NOMO-1 treated with dmso at 0.1 percent for 144 hours (cell line): ENCODE data around the gene CCL17.
"Not testable (repeated sequence)": the region's sequence is repeated elsewhere in the genome, so short reads cannot be mapped to it uniquely, and the experiment has no call there.

Source experiments
- DNase-seq: peaks from one replicate; lab custom pipeline; 2025; ENCODE audit not compliant: unreplicated experiment; lab: John Stamatoyannopoulos, UW

Gene CCL17

DNA sequence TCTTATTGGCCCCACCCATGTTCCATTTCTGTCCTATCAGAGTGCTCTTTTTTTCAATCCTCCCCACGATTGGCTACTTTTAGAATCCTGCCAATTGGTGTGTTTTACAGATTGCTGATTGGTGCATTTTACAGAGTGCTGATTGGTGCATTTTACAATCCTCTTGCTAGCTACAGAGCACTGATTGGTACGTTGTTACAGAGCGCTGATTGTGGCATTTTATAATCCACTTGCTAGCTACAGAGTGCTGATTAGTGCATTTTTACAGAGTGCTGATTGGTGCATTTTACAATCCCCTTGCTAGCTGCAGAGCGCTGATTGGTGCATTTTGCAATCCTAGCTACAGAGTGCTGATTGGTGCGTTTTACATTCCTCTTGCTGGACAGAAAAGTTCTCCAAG lies 9.5 kb upstream of the CCL17 start:
- no peak for DNase-seq

DNA sequence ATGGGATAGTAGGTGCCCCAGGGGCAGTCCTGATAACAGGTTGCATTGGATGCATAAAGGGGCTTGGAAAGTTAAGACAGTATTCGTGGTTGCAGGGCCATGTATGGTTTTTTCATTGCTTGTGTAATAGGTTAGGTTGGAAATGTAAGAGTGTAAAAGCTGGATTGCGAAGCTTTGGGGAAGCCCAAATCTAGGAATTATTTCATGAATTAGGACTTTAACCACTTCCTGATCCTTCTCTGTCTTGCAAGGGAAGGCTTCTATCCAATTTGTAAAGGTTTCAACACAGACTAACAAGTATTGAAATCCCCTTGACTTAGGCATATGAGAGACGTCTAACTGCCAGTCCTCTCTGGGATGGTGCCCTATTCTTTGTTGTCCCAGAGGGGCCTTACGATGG lies 7.8 kb upstream of the CCL17 start:
- no peak for DNase-seq

DNA sequence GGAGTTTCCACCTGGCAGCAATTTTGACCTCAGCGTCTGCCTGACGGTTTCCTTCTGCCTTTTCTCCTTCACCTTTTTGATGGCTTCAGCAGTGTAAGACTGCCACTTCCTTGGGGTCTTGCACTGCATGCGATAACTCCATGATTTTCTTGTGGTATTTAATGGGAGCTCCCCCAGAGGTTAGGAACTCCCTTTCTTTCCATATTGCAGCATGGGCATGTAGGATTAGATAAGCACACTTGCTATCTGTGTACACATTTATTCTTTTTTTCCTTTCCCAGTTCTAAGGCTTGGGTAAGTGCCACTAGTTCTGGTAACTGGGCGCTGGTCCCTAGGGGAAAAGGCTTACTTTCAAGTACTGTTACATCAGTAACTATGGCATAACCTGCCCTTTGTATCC lies 7.1 kb upstream of the CCL17 start:
- not testable (repeated sequence) for DNase-seq

DNA sequence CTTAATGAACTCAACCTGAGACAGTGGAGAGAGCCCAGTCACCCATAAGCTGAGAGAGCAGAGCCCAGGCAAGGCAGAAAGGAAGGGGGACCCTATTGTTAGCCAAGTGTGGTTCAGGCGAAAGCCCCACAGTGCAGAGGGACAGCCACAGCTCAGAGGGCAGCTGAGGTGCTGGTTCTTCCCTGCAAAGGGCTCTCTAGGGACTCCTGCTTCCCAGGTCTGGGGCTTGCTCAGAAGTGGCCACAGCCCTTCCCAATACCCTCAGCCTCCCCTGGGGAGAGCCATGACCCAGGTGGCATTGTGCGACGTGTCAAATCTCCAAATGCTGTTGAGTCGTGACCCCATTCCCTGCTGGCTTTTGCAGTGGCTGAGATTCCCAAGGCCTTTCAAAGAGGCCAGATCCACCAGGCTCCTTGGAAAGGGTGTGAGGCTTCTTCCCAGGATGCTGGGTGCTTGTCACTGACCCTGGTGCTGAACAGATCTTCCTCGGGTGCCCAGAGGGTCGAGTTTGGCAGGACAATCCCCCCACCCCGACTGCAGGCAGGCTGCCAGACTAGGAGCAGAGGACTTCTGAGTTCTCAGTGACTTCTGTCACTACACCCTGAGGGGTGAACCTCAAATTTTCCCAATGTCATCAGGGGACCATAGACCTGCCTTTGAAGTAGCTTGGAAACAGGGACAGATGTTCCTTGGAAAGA lies 2.5 kb upstream of the CCL17 start:
- no peak for DNase-seq

- DNase-seq: no peak
Measured at GRCh38 chr16:57405097-57405496, 530 bp downstream of the CCL17 start.

DNA sequence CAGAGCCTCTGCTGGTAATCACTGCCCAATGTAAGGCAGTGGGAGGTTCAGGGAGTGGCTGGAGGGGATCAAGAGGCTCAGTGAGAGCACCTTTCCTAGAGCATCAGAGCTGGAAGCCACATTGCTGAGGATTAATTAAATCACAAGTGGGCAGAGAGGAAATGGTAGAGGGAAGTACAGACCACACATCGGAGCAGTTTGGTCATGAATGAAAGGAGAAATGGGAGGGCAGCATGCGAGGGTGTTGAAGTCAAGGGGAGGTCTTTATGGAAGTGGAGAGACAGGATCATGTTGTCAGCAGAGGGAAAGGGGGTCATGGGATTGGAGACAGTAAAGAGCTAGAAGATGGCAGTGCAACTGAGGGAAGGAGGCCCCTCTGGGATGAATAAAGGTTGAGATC lies 2.3 kb downstream of the CCL17 start:
- DNase-seq: peak; percentile 46

DNA sequence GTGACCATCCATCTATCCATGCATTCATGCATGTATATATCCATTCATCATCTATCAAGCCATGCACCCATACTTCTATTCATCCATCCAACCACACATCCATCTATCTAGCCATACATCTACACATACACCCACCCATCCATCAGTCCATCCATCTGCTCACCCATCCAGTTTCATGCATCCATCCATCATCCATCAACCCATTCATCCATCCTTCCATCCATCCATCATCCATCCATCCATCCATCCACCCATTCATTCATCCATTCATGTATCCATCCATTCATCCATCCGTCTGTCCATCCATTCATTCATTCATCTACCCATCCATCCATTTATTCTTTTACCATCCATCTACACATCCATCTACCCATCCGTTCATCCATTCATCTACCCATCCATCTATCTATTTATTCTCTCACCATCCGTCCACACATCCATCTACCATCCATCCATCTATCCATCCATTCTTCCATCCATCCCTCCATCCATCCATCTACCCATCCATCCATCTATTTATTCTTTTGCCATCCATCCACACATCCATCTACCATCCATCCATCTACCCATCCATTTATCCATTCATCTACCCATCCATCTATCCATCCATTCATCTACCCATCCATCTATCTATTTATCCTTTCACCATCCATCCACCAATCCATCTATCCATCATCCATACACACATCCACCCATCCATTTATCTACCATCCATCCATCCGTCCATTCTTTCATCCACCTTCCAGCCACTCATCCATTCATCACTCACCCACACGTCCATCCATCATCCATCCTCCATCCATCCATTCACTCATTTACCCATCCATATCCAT lies 3.2 kb downstream of the CCL17 start:
- DNase-seq: no peak

DNA sequence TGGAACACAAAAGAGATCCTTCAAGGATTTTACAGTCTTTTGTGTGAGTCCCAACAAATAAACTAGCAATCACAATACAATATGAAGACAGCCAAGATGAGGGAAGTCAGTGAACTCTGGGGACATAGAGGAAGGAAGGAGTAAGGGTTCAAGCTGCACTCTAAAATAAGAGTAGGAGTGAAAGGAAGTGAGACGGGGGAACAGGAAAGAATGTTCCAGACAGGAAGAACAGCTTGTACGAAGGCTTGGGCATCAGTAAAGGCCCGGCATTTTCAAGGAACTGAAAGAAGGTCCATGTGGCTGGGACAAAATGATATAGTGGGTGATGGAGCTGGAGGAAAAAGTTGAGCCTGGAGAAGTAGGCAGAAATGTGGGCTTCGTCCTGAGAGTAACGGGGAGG lies 4.5 kb downstream of the CCL17 start:
- no peak for DNase-seq

DNA sequence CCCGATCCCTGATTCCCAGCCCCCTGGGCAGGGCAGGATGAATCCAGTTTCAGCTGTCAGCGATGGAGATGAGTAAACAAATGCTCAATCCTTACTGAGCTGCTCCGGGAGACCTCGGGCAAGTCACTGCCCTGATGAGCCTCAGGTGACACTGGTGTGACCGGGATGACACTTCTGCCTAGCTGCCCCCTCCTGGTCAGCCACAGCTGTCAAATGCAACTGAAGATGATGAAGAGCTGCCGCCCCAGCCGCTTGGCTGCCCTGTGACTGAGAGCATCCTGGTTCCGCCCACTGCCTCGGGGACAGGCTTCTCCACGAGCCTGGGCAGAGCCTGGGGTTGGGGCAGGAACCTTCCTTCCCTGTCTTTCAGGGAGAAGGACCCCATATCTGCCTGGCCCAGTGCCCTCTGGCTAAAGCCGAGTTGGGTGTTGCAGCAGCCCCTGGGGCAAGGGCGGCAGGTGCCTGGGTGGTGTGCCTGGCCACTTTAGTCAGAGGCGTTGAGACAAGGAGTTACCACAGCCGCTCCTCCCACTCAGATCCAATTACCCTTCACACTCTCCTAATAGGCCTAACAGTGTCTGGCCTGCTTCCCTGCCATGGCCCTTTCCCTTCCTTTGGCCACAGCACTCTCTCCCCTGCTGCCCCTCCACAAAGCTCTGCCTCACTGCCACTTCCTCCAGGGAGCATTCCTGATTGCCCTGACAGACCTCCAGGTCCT lies 5.5 kb downstream of the CCL17 start:
- no peak for DNase-seq

DNA sequence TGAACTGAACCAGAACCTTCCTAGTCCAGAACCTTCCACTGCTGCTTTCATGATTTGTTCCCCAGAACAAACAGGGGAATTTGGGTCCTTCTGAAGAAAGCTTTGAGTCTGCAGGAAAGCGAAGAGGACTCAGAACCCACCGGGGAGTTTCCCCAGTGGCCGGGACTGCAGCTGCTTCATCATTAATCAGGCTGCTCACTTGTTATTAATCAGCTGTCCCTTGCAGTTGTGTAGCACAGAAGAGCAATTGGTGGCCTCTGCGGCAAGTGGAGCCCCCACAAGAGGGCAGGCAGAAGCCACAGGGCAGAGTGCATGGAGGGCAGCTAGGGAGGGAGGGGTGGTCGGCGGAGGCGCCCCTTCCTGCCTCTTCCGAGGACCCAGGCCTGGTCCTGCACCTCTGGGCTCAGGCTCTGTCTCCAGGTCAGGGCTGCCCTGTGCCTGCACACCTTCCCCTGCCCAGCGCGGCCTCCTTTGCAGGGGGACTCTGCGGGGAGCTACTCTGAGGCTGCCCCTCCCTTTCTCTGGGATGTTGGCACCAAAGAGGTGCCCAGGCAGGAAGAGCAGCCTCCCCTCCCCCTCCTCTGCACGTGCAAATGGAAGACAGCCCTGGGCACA lies 6.9 kb downstream of the CCL17 start:
- DNase-seq: no peak

DNA sequence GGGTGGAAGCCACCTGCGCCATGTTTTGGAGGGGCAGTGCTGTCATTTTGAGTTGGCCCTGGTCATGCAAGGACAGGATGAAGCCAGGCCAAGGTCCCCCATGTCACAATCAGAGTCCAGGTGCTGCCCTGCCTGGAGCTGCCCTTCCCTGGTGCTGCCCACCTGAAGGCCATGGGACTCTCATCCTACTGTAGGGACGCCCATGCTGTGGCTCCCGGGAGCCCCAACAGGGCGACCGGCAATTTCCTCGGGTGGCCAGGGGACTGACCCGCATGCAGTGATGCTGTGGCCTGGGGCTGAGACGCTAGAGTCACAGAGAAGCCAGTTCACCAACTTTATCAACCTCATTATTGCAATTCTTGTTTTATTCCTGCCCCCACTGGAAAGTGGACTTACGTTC lies 8.0 kb downstream of the CCL17 start:
- DNase-seq: no peak

GRCh38 chr16:57413301-57413730 lies 8.7 kb downstream of the CCL17 start:
- no peak for DNase-seq

DNA sequence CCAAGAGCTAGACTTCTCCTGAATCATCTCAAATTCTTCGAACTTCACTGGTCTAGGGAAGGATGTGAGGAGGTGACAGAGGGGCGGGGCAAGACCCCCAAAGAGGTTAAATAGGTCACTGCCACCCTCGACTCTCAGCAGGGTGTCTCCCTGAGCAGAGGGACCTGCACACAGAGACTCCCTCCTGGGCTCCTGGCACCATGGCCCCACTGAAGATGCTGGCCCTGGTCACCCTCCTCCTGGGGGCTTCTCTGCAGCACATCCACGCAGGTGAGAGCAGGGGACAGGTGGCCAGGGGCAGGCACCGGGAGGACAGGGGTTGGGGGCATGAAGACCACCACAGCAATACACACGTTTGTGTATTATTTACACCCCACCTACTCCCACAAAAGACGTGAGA lies 9.2 kb downstream of the CCL17 start:
- no peak for DNase-seq

DNA sequence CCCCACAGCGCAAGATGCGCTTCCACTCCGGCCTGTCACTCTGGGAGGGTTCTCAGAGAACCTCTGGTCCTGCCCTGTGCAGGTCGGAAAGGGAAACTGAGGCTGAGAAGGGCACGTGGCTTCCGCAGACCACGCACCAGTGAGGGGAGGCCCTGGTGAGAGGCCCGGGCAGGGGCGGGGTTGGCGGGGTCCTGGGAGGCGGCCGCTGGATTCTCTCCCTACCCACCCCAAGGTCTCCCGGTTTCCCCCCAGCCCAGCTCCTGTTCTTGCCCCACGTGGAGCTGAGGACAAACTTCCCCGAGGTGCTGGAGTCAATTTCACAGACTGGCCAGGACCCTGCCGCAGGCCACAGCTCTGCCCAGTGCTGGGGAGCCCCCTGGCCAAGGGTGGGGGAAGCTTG lies 11.5 kb downstream of the CCL17 start:
- DNase-seq: no peak

DNA sequence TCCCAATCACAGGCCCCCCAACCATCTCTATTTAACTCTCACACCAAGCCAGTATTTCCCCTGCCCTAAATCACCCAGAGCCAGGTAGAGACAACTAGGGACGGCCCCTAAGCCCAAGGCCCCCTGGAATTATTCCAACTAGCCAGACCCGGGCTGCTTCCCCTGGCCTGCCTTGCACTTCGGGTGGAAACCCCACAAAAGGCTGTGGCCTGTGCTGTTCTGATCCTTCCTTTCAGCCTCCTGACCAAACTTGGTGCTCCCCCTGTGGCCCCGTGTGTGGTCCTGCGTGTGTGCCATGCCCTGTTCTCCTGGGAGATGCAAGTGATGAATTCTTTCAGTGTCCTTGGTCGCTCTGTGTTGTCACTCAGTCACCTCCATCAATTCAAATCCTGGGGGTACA lies 14.9 kb downstream of the CCL17 start:
- DNase-seq: no peak

DNA sequence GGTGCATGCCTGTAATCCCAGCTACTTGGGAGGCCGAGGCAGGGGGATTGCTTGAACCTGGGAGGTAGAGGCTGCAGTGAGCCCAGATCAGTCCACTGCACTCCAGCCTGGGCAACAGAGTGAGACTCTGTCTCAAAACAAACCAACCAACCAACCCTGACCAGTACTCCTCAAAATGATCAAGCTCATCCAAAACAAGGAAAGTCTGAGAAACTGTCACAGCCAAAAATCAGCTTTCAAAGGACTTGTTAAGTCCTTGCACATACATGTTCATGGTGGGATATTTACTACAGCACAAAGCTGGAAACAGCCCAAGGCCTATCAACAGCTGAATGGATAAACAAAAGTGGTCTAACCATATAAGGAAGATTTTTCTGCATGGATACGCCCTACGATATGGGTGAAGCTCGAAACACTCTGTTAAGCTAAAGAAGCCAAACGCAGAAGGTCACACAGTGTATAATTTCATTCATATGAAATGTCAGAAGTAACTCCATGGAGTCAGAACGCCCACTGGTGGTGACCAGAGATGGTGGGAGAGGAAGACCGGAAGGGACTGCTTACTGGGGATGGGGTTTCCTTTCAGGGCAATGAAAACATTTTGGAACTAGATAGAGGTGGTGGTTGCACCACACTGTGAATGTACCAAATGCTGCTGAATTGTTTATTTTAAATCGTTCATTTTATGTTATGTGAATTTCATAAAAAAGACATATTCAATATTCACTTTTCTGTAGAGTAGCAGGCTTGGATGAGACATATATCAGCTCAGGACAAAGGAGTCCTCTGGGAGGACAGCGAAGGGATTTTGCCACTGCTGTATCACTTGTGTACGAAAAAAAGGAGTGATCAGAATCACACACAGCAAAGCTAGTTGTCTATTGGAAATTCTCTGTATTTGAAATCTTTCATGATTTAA lies 17.7 kb downstream of the CCL17 start:
- DNase-seq: no peak

DNA sequence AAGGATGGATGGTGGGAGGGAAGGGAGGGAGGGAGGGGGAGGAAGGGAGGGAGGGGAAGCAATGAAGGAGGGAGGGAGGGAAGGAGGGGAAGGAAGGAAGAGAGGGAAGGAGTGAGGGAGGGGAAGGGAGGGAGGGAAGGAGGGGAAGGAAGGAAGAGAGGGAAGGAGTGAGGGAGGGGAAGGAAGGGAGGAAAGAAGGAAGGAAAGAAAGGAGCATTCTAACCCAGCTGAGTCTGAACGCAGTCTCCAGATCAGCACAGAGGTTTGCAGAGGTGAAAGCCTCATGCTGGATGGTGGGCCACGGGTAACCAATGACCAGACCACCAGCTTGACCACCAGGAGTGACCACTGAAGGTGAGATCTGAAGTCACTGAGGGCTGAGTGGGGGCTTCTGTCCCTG lies 18.6 kb downstream of the CCL17 start:
- no peak for DNase-seq

GRCh38 chr16:57424583-57424982 lies 20.0 kb downstream of the CCL17 start:
- DNase-seq: no peak

- no peak for DNase-seq
Measured at GRCh38 chr16:57426356-57426755, 21.8 kb downstream of the CCL17 start.

DNA sequence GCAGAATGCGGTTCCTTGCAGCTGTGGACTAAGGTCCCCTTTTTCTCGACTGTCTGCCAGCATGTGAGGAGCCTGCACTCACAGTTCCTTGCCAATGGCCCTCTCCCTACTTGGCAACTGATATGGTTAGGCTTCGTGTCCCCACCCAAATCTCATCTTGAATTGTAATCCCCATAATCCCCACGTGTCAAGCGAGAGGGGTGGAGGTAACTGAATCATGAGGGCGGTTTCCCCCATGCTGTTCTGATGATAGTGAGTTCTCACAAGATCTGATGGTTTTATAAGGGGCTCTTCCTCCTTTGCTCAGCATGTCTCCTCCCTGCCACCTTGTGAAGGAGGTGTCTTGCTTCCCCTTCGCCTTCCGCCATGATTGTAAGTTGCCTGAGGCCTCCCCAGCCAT lies 22.7 kb downstream of the CCL17 start:
- no peak for DNase-seq

DNA sequence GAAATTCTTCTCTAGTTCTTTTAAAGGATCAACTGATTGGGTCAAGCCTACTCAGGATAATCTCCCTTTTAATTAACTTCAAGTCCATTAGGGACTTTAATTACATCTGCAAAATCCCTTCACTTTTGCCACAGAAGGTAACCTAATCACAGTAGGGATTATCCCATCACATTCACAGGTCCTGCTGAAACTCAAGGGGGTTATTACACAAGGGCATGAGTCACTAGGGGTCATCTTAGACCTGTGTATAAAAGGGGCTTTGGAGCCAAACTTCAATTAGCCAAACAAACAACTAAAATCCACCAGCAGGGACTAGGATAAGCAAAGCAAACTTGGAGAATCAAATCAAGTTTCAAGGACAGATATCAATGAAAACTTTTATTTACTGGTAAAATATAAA lies 23.3 kb downstream of the CCL17 start:
- DNase-seq: no peak
